DOHH2 (cell line): ENCODE measurements around the gene ZFAND2B.

Experiments
- H3F3A ChIP-seq: fragments of 200-600 bp; sonication (generic), shearing (Covaris generic); 2 replicates; pipeline ENCODE4 v1.6.0; 2016; ENCODE audit warnings: antibody characterized with exemption, mild to moderate bottlenecking; ENCODE audit not compliant: control insufficient read depth, insufficient read depth
- H3K27ac ChIP-seq: fragments of 200-600 bp; sonication (generic); 2 replicates; pipeline ENCODE4 v1.5.1; 2014; ENCODE audit warnings: low read depth, mild to moderate bottlenecking, low read length, moderate library complexity
- H3K27me3 ChIP-seq: fragments of 200-600 bp; sonication (generic); 2 replicates; pipeline ENCODE4 v1.6.1; 2014; ENCODE audit warnings: mild to moderate bottlenecking, low read length, mixed read lengths; ENCODE audit not compliant: control insufficient read depth
- H3K36me3 ChIP-seq: fragments of 200-600 bp; sonication (generic); 2 replicates; pipeline ENCODE4 v1.6.1; 2014; ENCODE audit warnings: mild to moderate bottlenecking, low read length, moderate library complexity, mixed read lengths; ENCODE audit not compliant: control insufficient read depth
- H3K4me1 ChIP-seq: fragments of 200-600 bp; sonication (generic); 2 replicates; pipeline ENCODE4 v1.6.1; 2014; ENCODE audit warnings: mild to moderate bottlenecking, low read length, mixed read lengths; ENCODE audit not compliant: control insufficient read depth
- H3K4me2 ChIP-seq: fragments of 200-600 bp; sonication (generic); 2 replicates; pipeline ENCODE4 v1.6.0; 2014; ENCODE audit warnings: mild to moderate bottlenecking, low read length, moderate library complexity
- H3K4me3 ChIP-seq: fragments of 200-600 bp; sonication (generic); 2 replicates; pipeline ENCODE4 v1.5.1; 2014; ENCODE audit warnings: mild to moderate bottlenecking, low read length, mixed read lengths
- H3K79me2 ChIP-seq: fragments of 200-600 bp; sonication (generic); 2 replicates; pipeline ENCODE4 v1.6.1; 2014; ENCODE audit warnings: mild to moderate bottlenecking, low read length, mixed read lengths; ENCODE audit not compliant: control insufficient read depth
- H3K9me2 ChIP-seq: fragments of 200-600 bp; sonication (generic); replicated peaks from 2 replicates; pipeline ENCODE4 v1.6.1; 2014; ENCODE audit warnings: mild to moderate bottlenecking, low read length, mixed read lengths; ENCODE audit not compliant: control insufficient read depth
- H3K9me3 ChIP-seq: fragments of 200-600 bp; sonication (generic); 2 replicates; pipeline ENCODE4 v1.6.1; 2014; ENCODE audit warnings: antibody characterized with exemption, low read length, mixed read lengths; ENCODE audit not compliant: control insufficient read depth, insufficient read depth
- H4K20me1 ChIP-seq: fragments of 200-600 bp; sonication (generic); 2 replicates; pipeline ENCODE4 v1.6.0; 2014; ENCODE audit warnings: low read depth, mild to moderate bottlenecking, antibody characterized with exemption, low read length, moderate library complexity; ENCODE audit not compliant: control insufficient read depth, insufficient read depth
- CTCF ChIP-seq: fragments of 200-600 bp; sonication (generic); IDR thresholded peaks from one replicate; pipeline ENCODE4 v1.5.1; 2014; ENCODE audit warnings: antibody characterized with exemption, mild to moderate bottlenecking, low read depth, low read length; ENCODE audit not compliant: poor library complexity, severe bottlenecking
- EZH2phosphoT487 ChIP-seq: fragments of 200-600 bp; sonication (generic); IDR thresholded peaks from 2 replicates; pipeline ENCODE4 v1.6.1; 2017; ENCODE audit warnings: borderline replicate concordance, mild to moderate bottlenecking, antibody characterized with exemption, low read length, moderate library complexity, mixed read lengths

ZFAND2B gene

GRCh38 chr2:219206328-219207133 is at the start of gene ZFAND2B:
Gene ZFAND2B, plus strand, starts transcription at chr2:219206782. Its CDS starts 206 bp downstream, at chr2:219206988.
- Histone ChIP-seq H3K9me2 (no peaks in the 10 kb centered on the region), H3K9me3 (no peaks in the 10 kb centered on the region), H3K27ac (peak within 1 kb of the TSS; percentile 76), H3K4me3 (peak within 1 kb of the TSS; percentile 88), H3F3A (peaks cover 7% of the 10 kb centered on the region; the same call in 1 of the 2 replicates), H3K36me3 (peaks cover 43% of the 10 kb centered on the region), H4K20me1 (no peaks in the 10 kb centered on the region), H3K79me2 (peaks cover 3% of the 10 kb centered on the region; the same call in 1 of the 2 replicates), H3K4me2 (peak within 1 kb of the TSS; percentile 97), H3K27me3 (no peaks in the 10 kb centered on the region), H3K4me1 (peaks cover 18% of the 10 kb centered on the region)
- no peak for TF ChIP-seq EZH2phosphoT487
- peak; percentile 16 for TF ChIP-seq CTCF

- no peaks in the 10 kb centered on the region for H3K79me2 ChIP-seq
- H3K9me3 ChIP-seq, result no peaks in the 10 kb centered on the region
- H4K20me1 ChIP-seq, result peaks cover 3% of the 10 kb centered on the region; the same call in 1 of the 2 replicates
- TF ChIP-seq EZH2phosphoT487 (no peak), CTCF (no peak)
- no peak overlapping the region for H3K27ac ChIP-seq
- no peaks in the 10 kb centered on the region for H3K27me3 ChIP-seq
- peaks cover 14% of the 10 kb centered on the region; the same call in 1 of the 2 replicates for H3F3A ChIP-seq
- H3K9me2 ChIP-seq, result no peaks in the 10 kb centered on the region
- no peak overlapping the region for H3K4me3 ChIP-seq
- H3K4me2 ChIP-seq, result no peak overlapping the region
- H3K36me3 ChIP-seq, result peaks cover 19% of the 10 kb centered on the region
- H3K4me1 ChIP-seq, result peaks cover 14% of the 10 kb centered on the region
Observed at GRCh38 chr2:219157396-219157795, 49.2 kb upstream of the ZFAND2B start.

GRCh38 chr2:219158025-219158424 is 48.6 kb upstream of the ZFAND2B start:
- Histone ChIP-seq H3K79me2 (no peaks in the 10 kb centered on the region), H3K4me3 (no peak overlapping the region), H3K4me2 (no peak overlapping the region), H3K36me3 (peaks cover 19% of the 10 kb centered on the region), H3K9me3 (no peaks in the 10 kb centered on the region), H3K9me2 (no peaks in the 10 kb centered on the region), H3K27me3 (no peaks in the 10 kb centered on the region), H3F3A (peaks cover 16% of the 10 kb centered on the region; the same call in 1 of the 2 replicates), H4K20me1 (peaks cover 3% of the 10 kb centered on the region; the same call in 1 of the 2 replicates), H3K27ac (no peak overlapping the region), H3K4me1 (peaks cover 14% of the 10 kb centered on the region)
- TF ChIP-seq CTCF (no peak), EZH2phosphoT487 (no peak)
